Endothelial cell of umbilical vein (primary cell): Measurements from ENCODE around the gene RAB11B. TPM values are rescaled to one million over a fixed set of nuclear protein-coding genes. Genes with fewer than 3 reads are reported as not detected.
A peak's percentile ranks its signal among the peaks of the same experiment; 100 is the strongest.
"Not testable (repeated sequence)": the region's sequence is repeated elsewhere in the genome, so short reads cannot be mapped to it uniquely, and the experiment has no call there.

ENCODE experiments used
- BruUV-seq: library from RNA; stranded (reverse); fragments of 400-500 nt; replicated peaks from 2 replicates; lab custom pipeline; 2021; lab: Mats Ljungman, UMichigan
- CTCF ChIA-PET: fragments of 300-600, 350-600 bp; sonication (Branson Sonifier 250); formaldehyde crosslinking; loops from one replicate; lab custom pipeline; 2021; ENCODE audit warnings: antibody characterized with exemption, inconsistent platforms; lab: Charles Lee
- POLR2A ChIA-PET: fragments of 300-600, 350-600 bp; sonication (Branson Sonifier 250); formaldehyde crosslinking; loops from one replicate; lab custom pipeline; 2021; ENCODE audit warnings: antibody characterized with exemption, inconsistent platforms; lab: Charles Lee
- DNase-seq: peaks from one replicate; pipeline ENCODE4 v3.0.0-alpha.2; 2011; ENCODE audit warnings: low read depth, low spot score
- FAIRE-seq: peaks from 2 replicates; lab custom pipeline; 2011; peaks lifted over from hg19 to GRCh38; lab: Jason Lieb, UNC
- H2AFZ ChIP-seq: 2 replicates; pipeline ENCODE4 v1.6.0; 2012; ENCODE audit warnings: low read depth, low read length, control low read depth, inconsistent platforms
- H3K27ac ChIP-seq: 2 replicates; pipeline ENCODE4 v1.5.1; 2011; ENCODE audit warnings: low read depth, mild to moderate bottlenecking, control low read depth, low read length, moderate library complexity; ENCODE audit not compliant: insufficient read depth
- H3K27me3 ChIP-seq, 2 experiments: 2 replicates each; pipeline versions ENCODE4 v1.6.0 to v1.6.1; 2011; ENCODE audit warnings: low read length in 2 of 2, mixed read lengths in 1 of 2; ENCODE audit not compliant: control insufficient read depth in 2 of 2, insufficient read depth in 2 of 2
- H3K36me3 ChIP-seq, 2 experiments: 2 replicates in 1 of 2; 3 replicates in 1 of 2; pipeline ENCODE4 v1.5.1; 2011; ENCODE audit warnings: low read length in 2 of 2, mild to moderate bottlenecking in 1 of 2, moderate library complexity in 1 of 2; ENCODE audit not compliant: control insufficient read depth in 2 of 2, insufficient read depth in 2 of 2; ENCODE audit errors: extremely low read depth in 1 of 2
- H3K4me1 ChIP-seq: 3 replicates; pipeline ENCODE4 v1.5.1; 2011; ENCODE audit warnings: mild to moderate bottlenecking, low read length; ENCODE audit not compliant: control insufficient read depth, insufficient read depth; ENCODE audit errors: extremely low read depth
- H3K4me2 ChIP-seq: 2 replicates; pipeline ENCODE4 v1.6.1; 2011; ENCODE audit warnings: low read length, control low read depth, mixed read lengths; ENCODE audit not compliant: insufficient read depth
- H3K4me3 ChIP-seq, 3 experiments: fragments of 200-600 bp in 1 of 3; sonication (generic), shearing (Covaris generic) in 1 of 3; replicated peaks in 1 of 3; 2 replicates each; pipeline ENCODE4 v1.5.1; 2011 to 2016; ENCODE audit warnings: control low read depth in 3 of 3, low read length in 3 of 3, mild to moderate bottlenecking in 2 of 3, inconsistent platforms in 1 of 3, low read depth in 1 of 3, moderate library complexity in 1 of 3; ENCODE audit not compliant: insufficient read depth in 1 of 3
- H3K79me2 ChIP-seq: 2 replicates; pipeline ENCODE4 v1.6.0; 2012; ENCODE audit warnings: low read length, inconsistent platforms; ENCODE audit not compliant: control insufficient read depth, insufficient read depth
- H3K9ac ChIP-seq: replicated peaks from 2 replicates; pipeline ENCODE3; 2011; ENCODE audit warnings: low read length, control low read depth; ENCODE audit not compliant: insufficient read depth; ENCODE audit errors: extremely low read depth
- H3K9me1 ChIP-seq: replicated peaks from 3 replicates; pipeline ENCODE4 v1.6.0; 2011; ENCODE audit warnings: mild to moderate bottlenecking, low read length; ENCODE audit not compliant: control insufficient read depth, insufficient read depth; ENCODE audit errors: extremely low read depth
- H3K9me3 ChIP-seq: replicated peaks from 2 replicates; pipeline ENCODE4 v1.5.1; 2012; ENCODE audit warnings: low read length, inconsistent platforms; ENCODE audit not compliant: control insufficient read depth, insufficient read depth
- H4K20me1 ChIP-seq: replicated peaks from 2 replicates; pipeline ENCODE3; 2011; ENCODE audit warnings: mild to moderate bottlenecking, low read length; ENCODE audit not compliant: control insufficient read depth, insufficient read depth; ENCODE audit errors: extremely low read depth
- GATA2 ChIP-seq: IDR thresholded peaks from 2 replicates; pipeline ENCODE4 v1.7.0; 2011; ENCODE audit warnings: low read depth, mild to moderate bottlenecking, moderate library complexity, mixed read lengths, low read length; ENCODE audit not compliant: insufficient read length, insufficient read depth
- POLR2A ChIP-seq: IDR thresholded peaks from 2 replicates; pipeline ENCODE4 v1.6.1; 2012; ENCODE audit warnings: low read depth, mild to moderate bottlenecking, control low read depth, low read length
- POLR2AphosphoS5 ChIP-seq: IDR thresholded peaks from 2 replicates; pipeline ENCODE4 v1.6.1; 2012; ENCODE audit warnings: low read depth, mild to moderate bottlenecking, control low read depth, low read length, moderate library complexity; ENCODE audit not compliant: insufficient read depth
- dilution Hi-C: fragments of 300-500 bp; cut with MboI; formaldehyde crosslinking; loops from one replicate; pipeline ENCODE4 v1.15.0; 2019; ENCODE audit warnings: low sequenced_read_pairs; ENCODE audit not compliant: extremely low pct_ligation_motif_present
- intact Hi-C: fragments of 100-400 bp; cut with micrococcal nuclease; formaldehyde crosslinking; loops from one replicate; pipeline ENCODE4 v1.10.0; 2022
- polyA plus RNA-seq, 4 experiments: library from polyadenylated mRNA; depleted of rRNA in 3 of 4; stranded (reverse) in 3 of 4; unstranded in 1 of 4; fragments of >200 nt; gene quantifications; 2 replicates each; pipeline versions ENCODE4 v1.2.1 to v1.2.3, GENCODE V29; 2011 to 2012; ENCODE audit warnings: missing spikeins in 1 of 4
- total RNA-seq: library from RNA; stranded (reverse); gene quantifications from 2 replicates; pipeline ENCODE4 v1.2.3, GENCODE V29; 2021
- TF ChIP-seq, protein P1 (sequence below), 2 donors: IDR thresholded peaks; 1 replicate in 1 of 2; 2 replicates in 1 of 2; pipeline ENCODE4 v1.5.1; 2011; ENCODE audit warnings: low read length in 2 of 2, mild to moderate bottlenecking in 2 of 2, moderate library complexity in 2 of 2, control low read depth in 1 of 2, inconsistent platforms in 1 of 2, low read depth in 1 of 2; ENCODE audit not compliant: insufficient read depth in 1 of 2; ENCODE audit errors: extremely low read depth in 1 of 2

RAB11B gene
- total and polyA plus RNA-seq, 2 donors (not counting 3 experiments of a cell fraction or from before 2014, with no cell fraction given) = 74.1 to 99.8 TPM

DNA sequence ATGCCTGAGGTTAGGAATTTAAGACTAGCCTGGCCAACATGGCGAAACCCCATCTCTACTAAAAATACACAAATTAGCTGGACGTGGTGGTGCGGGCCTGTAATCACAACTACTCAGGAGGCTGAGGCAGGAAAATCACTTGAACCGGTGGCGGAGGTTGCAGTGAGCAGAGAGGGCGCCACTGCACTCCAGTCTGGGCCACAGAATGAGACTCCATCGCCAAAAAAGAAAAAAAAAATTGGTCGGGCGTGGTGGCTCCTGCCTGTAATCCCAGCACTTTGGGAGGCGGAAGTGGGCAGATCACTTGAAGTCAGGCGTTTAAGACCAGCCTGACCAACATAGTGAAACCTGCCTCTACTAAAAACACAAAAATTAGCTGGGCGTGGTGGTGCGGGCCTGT is 20.6 kb downstream of the RAB11B start:
- dilution Hi-C loops, BruUV-seq, H3K36me3 ChIP-seq, H3K9me3 ChIP-seq, DNase-seq, H3K9me1 ChIP-seq, H3K4me3 ChIP-seq, intact Hi-C loops, FAIRE-seq, H3K27me3 ChIP-seq, H3K4me1 ChIP-seq, H2AFZ ChIP-seq, H3K27ac ChIP-seq, H4K20me1 ChIP-seq, H3K4me2 ChIP-seq, H3K9ac ChIP-seq, H3K79me2 ChIP-seq: not testable (repeated sequence)
- CTCF ChIA-PET = interaction anchor here (1.8 to 6.2 kb wide), 3 partner anchors 13 to 95 kb away, joined by 4 to 65 read pairs (median 48); no protein-coding TSS in a partner anchor
- POLR2A ChIA-PET = interaction anchor here (0.5 kb wide), 1 partner anchor 98 kb away, joined by 3 read pairs; no protein-coding TSS in a partner anchor

DNA sequence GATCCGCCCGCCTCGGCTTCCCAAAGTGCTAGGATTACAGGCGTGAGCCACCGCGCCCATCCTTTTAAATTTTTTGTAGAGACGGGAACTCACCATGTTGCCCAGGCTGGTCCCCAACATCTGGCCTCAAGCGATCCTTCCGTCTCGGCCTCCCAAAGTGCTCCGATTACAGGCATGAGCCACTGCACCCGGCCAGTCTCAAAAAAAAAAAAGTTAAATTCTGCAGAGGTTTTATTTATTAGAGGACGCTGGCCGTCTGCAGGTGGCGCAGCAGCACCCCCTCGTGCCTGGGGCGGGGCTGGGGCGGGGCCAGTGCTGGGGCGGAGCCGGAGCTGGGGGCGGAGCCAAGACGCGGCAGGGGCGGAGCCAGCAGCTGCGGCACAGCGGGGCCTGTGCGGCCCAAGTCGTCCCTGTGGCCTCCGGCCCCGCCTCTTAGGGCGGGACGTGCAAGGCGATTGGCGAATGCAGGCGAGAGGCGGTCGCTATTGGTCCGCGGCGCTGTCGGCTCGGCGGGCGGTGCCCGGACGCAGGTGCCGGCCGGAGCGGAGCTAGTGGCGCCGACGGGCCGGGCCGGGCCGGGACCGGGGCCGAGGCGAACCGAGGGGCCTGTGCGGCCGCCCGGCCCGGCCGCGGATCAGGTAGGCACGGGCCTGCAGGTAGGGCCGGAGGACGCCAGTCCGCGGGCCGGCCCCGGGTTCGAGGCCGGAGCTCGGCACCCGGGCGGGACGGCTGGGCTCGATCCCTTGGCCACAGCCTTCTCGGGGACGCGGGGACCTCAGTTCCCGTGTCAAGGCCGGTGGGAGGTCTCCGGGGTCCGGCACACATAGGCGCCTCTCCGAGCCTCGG is 22.8 kb downstream of the RAB11B start, which contains the start of gene MARCHF2:
MARCHF2 (plus strand) TSS at position 523 of the 846 bp plus-strand sequence. CDS start 8,536 bp downstream, outside the sequence.
- no peaks in the 10 kb centered on the region for H3K9me3 ChIP-seq
- no peaks in the 10 kb centered on the region for H3K36me3 ChIP-seq
- dilution Hi-C loops (no loop called here), intact Hi-C loops (loop anchor here (1.0 to 2.0 kb wide), 4 partner anchors 11 to 94 kb away; partner anchors contain the start of genes HNRNPM and RAB11B)
- peak; percentile 98 for DNase-seq
- BruUV-seq = no TSS peak
- no peaks in the 10 kb centered on the region for H3K9me1 ChIP-seq
- H3K27me3 ChIP-seq = no peaks in the 10 kb centered on the region
- ChIA-PET POLR2A (interaction anchor here (0.6 to 2.0 kb wide), 6 partner anchors 11 to 101 kb away, joined by 3 to 11 read pairs (median 6); partner anchors contain the start of genes HNRNPM, NDUFA7, RAB11B and RPS28), CTCF (interaction anchor here (0.6 to 6.2 kb wide), 30 partner anchors 9 to 113 kb away, joined by 3 to 65 read pairs (median 5); partner anchors contain the start of genes HNRNPM, RAB11B and ZNF414)
- peak within 1 kb of the TSS; percentile 55 to 72 (median 57) for H3K4me3 ChIP-seq
- no peaks in the 10 kb centered on the region for H4K20me1 ChIP-seq
- H3K9ac ChIP-seq = peak within 1 kb of the TSS; percentile 82
- H3K4me1 ChIP-seq = peaks cover 9% of the 10 kb centered on the region
- H3K79me2 ChIP-seq = no peaks in the 10 kb centered on the region
- TF ChIP-seq, protein P1, sequence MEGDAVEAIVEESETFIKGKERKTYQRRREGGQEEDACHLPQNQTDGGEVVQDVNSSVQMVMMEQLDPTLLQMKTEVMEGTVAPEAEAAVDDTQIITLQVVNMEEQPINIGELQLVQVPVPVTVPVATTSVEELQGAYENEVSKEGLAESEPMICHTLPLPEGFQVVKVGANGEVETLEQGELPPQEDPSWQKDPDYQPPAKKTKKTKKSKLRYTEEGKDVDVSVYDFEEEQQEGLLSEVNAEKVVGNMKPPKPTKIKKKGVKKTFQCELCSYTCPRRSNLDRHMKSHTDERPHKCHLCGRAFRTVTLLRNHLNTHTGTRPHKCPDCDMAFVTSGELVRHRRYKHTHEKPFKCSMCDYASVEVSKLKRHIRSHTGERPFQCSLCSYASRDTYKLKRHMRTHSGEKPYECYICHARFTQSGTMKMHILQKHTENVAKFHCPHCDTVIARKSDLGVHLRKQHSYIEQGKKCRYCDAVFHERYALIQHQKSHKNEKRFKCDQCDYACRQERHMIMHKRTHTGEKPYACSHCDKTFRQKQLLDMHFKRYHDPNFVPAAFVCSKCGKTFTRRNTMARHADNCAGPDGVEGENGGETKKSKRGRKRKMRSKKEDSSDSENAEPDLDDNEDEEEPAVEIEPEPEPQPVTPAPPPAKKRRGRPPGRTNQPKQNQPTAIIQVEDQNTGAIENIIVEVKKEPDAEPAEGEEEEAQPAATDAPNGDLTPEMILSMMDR (IDR thresholded peaks at IDR 0.05; ENCODE audit: extremely low read depth in 1 of 2, insufficient read depth in 1 of 2, low read depth in 1 of 2, low read length in 2 of 2) = peak; percentile 31 to 65
- no peak for TF ChIP-seq GATA2
- peak; percentile 58 for TF ChIP-seq POLR2A
- TF ChIP-seq POLR2AphosphoS5 = peak; percentile 64
- peak within 1 kb of the TSS; percentile 39 for H3K4me2 ChIP-seq
- peak within 1 kb of the TSS; percentile 67 for H2AFZ ChIP-seq
- peak within 1 kb of the TSS; percentile 69 for H3K27ac ChIP-seq
- peak; percentile 74 for FAIRE-seq
